HG03460 (cell line): ENCODE results near the gene PI4KA.
"Not testable (repeated sequence)": the region's sequence is repeated elsewhere in the genome, so short reads cannot be mapped to it uniquely, and the experiment has no call there.

Experiments used
- ATAC-seq: cut with Tn5 transposase; IDR thresholded peaks from one replicate; pipeline ENCODE4 v1.9.1; 2021; ENCODE audit not compliant: unreplicated experiment

PI4KA gene

DNA sequence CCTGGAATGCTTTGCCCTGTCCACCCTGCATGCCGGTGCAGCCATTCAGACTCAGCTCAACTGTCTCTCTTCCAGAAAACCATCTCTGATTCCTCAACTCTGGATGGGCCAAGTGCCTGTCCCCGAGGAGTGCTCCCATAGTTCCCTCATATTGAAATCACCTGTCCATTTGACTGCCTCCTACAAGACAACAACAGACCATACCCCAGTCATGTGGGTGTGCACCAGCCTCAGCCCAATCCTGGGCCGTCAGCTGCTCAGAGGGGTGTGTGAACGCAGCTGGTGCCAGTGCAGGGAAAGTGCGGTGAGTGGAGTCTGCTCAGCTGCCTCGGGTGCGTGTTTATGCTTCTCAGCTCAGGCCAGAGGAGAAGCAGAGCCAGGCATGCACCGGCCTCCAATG, 126.2 kb downstream of the PI4KA start:
- not testable (repeated sequence) for ATAC-seq

DNA sequence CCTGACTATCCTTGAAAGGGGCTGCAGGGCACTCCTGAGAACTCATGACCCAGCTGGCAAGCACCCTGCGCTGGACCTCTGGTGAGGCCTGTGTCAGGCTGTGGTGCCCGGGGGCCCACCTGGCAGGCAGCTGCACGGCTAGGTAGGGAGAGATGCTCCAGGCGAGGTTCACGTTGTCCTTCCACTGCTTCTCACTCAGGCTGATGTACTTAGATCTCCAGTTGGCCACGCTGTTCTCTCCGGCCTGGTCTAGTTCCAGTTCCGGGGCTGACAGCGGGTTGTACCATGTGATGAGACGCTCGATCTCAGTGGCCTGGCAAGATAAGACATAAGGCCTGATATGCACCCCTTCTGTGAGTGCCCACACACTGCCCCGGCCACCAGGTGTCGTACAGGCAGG, 129.4 kb downstream of the PI4KA start:
- no peak for ATAC-seq

DNA sequence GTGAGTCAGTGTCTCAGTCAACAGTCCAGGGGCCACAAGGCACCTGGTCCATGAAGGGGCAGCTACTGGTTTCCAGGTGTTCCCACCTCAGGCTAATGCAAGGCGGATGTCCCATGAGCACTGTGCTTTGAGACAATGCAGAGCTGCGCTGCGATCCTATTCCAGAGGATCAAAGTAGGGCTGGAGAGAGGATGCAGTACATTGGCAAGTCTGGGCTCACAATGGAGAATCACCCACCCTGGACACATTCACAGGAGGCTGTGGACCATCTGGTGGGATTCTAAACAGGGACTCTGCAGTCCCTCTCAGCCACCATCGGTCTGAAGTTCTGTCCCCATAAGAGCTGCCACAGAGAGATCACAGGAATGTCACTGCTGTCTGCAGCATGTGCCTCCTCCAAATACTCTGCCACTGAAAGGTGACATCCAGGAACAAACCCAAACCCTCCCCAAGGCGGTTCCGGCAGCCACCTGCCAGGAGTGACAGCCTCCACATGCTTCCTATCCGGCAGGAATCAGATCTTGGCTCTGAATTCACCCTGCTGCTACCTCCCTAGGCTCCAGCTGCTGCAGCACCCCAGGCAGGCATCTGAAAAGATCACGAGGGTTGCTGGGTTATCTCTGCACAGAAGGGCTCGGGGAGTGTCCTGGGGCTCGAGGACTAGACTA, 130.0 kb downstream of the PI4KA start:
- no peak for ATAC-seq

DNA sequence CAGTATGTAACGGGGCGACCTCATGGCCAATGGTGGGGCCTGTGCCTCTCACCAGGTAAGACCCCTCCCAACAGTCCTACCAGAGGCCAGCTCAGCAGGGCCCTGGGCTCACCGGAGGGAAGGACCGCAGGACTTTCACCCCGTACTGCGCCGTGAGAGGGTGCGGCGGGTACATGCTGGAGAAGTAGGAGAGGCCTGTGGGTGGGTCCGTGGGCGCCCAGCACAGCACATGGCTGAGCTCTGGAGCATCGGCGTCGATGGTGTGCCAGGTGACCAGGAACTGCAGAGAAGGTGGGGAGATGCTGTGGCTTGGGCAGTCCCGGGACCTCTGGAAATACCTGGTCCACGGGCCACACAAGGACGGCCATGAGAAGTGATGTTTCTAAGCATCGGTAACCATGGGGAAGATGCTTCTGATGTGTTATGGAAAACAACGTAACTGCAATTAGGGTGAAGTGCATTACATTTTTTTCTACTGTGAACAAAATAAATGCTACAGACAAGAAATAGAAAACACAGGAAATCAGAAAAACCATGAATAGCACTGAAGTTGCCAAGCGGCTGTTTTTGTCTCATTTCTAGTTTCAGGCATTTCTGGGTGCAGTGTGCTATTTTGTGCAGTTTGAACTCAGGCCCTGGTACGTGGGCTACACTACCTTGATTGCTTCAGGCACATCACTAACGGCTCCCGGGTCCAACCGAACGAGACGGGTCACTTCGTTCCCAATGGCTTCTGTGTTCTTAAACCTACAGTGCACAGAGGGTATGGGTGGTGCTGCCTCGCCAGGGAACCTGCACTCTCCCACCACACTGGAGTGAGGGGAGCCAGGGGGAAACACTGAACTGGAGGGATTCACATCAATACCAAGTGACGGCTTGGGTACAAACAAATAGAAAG, 131.2 kb downstream of the PI4KA start:
- no peak for ATAC-seq

DNA sequence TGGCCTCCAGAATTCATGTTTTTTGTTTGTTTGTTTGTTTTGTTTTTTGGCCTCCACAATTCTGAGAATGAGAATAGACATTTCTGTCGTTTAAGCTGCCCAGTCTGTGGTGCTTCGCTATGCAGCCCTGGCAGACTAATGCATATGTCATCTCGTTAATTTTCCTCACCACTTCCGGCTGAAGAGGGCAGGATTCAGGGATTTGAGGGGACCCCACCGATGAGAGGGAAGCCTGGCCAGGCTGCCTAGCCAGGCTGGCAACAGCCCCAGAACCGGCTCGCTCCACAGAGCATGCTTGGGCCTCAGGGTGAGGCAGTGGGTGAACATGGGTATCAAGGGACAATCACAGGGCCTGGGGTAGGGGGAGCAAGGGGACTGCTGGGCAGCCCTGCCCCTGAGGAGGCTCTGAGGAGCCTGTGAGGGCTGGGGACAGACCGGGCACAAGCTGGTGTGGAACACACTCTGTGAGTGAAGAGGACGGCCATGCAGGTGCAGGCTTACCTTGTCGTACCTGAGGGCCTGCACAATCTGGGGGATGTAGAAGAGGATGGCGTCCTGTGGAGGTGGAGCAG, 132.5 kb downstream of the PI4KA start:
- no peak for ATAC-seq

DNA sequence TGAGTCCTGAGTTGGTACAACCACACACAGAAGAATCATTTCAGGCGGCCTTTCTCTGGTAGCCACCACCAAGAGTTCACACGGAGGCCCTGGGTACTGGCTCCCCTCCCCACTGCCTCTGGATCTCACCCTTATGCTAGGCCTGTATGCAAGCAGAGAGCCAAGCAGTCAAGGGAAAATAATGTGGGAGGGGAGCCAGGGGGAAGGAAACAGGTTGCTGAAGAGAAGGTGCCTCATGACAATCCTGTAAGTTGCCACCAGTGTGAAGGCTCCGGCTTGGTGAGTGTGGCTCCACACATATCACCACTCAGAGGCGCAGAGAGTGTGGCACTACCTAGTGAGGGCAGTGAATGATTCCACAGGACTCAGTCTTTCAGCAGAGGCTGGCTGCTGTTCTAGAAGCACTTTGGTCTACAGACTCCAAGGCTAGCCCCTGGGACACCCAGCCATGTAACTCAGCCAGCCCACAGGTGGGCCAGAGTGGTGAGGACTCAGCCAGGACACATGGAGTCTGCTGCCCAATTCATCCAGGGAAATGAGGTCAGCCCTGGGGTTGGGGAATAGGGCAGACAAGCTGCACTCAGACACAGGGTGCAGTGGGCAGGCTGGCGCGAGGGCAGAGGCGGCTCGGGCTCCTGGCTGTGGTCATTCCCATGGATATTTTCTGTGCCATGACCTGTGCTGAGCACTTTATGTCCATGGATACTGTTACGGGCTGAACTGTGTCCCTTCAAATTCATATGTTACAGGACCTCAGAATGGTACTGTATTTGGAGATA, 133.7 kb downstream of the PI4KA start:
- ATAC-seq, result no peak

DNA sequence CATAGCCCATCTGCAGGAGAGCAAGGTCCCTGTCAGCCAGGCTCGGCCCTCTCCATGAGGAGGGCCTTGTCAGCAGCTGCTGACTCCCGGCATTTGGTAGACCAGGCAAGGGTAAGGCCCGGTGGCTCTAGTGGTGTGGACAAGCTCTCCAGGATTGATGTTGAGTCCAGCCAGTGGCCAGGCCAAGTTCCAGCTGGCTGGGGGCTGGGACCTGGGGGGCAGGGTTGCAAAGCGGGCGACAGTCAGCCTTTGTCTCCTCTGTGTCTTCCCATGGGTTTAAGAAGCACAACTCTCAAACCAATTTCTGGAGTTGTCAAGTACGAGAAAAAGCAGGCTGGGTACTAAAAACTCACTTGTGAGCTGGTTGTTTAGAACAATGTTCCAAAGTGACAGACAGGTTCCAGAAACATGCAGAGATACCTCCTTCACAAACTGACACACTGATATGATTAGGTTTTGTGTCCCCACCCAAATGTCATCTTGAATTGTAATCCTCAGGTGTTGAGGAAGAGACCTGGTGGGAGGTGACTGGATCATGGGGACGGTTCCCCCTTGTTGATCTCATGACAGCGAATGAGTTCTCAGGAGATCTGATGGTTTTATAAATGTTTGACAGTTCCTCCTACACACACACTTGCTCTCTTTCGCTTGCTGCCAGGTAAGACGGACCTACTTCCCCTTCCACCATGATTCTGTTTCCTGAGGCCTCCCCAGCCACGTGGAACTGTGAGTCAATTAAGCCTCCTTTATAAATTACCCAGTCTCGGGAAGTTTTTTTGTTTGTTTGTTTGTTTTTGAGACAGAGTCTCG, 137.0 kb downstream of the PI4KA start:
- no peak for ATAC-seq

DNA sequence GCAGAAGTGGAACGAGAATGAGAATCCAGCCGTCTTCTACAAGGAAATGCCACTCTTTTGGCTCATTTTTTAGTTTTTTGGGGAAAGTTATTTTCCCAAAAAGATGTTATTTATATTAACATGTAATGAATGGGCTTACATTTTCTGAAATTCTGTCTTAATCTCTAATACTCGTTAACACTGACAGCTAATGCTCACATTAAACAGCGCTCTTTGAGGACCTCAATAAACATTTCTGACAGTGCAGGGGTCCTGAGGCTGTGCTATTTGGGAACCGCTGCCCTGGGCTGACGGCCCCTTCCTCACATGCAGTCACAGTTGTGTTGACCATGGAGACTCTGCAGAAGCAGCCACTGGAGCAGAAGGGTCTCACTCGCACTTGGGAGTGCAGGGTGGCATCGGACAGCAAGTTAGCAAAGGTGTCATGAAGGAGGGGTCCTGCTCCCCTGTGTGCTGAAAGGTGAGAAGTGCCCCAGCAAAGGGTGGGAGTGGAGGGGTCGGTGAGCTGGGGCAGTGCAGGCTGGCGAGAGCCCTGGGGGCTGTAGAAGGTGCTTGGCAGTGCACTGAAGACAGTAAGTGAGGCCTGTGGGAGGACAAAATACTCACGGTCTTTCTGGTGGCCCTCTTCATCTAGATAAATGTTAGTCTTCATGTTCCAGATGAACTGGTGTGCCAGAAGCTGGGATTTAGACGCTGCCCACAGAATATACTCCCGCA, 137.8 kb downstream of the PI4KA start:
- no peak for ATAC-seq

DNA sequence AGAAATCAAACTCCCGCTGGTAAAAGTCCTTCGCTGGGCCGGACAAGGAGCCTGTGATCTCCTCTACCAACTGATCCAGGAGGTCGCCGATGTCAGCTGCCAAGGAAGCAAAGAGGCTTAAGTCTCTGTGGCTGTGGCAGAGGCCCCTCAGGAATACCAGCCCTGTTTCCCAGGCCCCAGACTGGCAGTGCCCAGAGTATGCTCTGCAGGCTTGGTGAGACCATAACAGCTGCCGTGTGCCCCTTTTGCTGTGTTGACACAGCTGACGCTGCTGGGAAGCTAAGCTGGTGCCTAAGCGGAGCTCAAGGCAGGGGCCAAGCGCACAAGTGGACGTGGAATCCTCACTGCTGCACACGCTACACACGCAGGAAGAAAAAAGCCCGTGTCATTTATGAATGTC, 139.9 kb downstream of the PI4KA start:
- ATAC-seq, result not testable (repeated sequence)

DNA sequence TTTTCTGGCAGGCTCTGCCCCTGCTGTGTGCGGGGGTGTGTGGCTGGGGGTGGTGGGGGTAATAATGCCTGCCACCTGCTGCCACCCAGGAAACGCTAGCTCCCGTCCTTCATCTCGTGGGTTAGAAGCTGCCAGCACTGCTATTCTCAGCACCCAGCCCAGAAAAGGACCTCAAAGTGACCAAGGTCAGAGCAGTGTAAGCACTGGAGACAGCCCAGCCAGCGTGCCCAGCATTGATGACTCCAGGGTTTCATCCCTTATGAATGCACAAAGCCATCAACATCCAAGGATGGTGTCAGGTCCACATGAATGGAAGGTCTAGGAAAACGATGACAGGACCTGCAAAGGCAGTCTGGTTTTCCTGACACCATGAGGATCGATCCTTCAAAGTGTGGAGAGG, 140.6 kb downstream of the PI4KA start:
- not testable (repeated sequence) for ATAC-seq

DNA sequence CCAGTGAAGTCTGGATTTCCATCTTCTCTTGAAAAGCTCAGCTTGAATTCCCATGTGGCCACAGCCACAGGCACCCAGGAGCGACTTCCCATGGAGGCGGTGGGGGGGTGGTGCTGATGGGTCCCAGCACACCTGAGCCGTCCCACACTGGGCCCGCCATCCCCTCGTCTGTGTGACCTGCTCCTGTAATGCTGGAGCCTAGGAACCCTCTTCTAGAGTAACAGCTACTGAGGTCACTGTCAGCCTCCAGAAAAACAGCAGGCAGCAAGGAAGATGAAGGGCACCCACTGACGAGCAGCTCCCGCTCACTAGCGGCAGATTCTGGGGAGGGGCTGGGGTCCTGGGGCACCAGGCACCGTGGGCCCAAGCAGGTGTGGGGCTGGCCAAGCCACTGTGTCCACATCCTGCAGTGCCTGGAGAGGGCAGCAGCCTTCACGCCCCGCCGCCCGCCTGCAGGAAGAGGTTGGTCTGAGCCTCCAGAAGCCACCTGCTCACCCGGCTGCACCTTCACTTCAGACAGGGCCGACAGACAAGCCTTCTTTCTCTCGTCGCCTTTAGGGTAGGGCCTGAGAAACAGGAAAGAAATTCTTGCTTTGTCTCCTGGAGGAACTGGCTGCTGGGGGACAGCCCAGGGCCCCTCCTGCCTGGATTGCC, 141.3 kb downstream of the PI4KA start:
- ATAC-seq, result not testable (repeated sequence)

DNA sequence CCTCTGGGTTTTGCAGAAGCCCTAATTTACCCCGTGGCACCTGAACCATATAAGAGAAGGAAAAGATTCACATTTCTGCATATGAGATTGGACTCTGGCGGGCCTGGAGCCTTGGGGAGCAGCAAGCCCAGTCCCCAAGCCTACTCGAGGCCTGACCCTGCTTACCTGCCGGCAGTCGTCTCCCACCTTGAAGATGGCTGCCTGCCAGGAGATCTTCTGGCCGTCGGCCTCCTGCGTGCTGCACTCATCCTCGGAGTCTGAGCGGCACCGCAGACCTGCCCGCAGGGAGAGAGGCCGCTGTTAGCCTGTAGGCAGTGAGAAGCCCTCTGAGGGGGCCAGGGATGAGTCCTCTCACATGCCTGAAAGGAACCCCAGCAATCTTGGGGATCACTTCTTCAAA, 145.5 kb downstream of the PI4KA start:
- not testable (repeated sequence) for ATAC-seq

DNA sequence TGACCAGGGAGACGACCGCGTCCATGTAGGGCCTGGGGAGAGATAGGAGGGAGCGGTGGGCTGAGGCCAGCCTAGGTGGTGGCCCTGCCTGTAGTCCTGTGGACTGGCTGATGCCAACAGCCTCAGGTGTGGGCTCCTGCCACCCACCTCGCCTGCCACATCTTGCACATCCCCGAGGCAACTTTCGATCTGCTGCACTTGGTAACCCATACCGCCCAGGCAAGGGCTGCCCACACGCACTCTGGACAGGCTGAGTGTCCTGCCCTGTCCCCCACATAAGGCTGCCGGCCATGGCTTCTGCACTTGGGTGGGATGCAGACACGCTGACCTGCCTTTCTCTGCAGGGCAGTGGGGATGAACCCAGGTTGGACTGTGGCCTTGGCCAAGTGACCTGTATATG, 148.6 kb downstream of the PI4KA start:
- ATAC-seq, result not testable (repeated sequence)

DNA sequence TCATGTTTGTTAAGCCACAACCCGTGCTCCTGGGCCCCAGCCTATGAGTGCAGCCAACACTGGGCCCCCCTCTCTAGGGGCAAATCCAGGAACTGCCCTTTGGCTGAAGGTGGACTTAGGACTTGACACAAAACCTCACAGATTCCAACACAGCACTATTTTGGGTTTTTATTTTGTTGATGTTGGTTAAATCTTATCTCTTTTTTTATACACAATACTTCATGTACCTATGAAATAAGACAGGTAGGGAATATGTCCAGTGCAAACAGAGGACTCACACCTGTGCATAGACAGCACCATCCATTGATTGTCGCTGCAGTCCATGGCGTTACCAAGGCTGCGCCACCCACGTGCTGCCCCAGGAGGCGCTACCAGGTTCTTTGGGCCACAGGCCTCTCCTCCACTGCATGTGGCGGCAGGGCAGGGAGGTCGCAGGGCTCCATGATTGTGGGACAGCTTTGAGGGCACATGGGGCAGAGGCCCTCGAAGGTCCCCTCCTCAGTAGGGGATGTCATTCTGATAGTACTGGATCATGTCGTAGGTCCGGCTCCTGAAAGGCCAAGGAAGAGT, 151.0 kb downstream of the PI4KA start:
- ATAC-seq, result not testable (repeated sequence)

DNA sequence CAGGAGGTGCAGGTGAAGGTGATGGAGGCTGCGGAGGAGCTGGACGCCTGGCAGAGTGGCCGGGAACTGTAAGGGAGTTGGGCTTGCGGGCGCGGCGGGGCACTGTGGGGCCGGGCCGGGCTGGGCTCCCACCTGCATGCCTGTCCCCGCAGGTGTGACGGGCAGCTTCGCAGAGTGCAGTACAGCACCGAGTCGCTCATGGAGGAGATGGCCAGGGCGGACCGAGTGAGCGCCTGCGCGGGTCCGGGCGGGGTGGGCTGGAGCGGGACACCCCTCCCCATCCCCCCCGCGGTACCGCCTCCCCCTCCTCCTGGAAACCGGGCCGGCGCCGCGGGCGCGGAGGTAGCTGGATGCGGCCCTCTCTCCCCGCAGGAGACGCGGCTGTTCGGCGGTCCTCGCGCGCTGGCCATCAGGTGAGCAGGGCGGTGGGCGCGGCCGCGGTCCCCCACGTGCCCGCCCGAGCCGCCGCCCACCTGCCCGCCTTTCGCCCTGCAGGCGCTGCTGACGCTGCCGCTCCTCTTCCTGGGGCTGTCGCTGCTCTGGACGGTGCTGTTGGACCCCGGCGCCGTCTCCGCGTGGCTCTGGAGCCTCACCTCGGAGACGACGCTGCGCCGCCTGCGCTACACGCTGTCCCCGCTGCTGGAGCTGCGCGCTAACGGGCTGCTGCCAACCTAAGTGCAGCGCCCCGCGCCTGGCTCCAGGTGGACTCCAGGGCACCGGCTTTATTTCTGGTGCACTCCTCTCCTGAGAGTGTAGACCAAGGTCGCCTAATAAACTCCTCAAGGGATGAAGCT, 154.6 kb downstream of the PI4KA start:
- not testable (repeated sequence) for ATAC-seq

DNA sequence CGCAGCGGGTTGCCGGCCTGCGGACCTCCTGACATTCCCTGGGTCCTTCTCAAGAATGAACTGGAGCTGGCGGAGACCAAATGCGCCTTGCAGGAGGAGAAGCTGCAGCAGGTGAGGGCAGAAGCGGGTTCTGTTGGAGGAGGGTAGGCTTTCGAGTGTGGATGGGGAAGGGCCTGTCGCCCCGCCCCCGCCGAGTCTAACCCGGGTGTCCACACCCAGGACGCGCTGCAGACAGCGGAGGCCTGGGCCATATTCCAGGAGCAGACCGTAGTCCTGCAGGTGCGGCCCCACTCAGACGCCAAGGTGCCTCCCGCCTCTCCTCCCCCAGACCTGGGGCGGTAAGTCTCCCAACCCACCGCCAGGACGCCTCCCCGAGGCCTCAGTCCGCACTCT, 155.2 kb downstream of the PI4KA start:
- peak; percentile 18 for ATAC-seq

DNA sequence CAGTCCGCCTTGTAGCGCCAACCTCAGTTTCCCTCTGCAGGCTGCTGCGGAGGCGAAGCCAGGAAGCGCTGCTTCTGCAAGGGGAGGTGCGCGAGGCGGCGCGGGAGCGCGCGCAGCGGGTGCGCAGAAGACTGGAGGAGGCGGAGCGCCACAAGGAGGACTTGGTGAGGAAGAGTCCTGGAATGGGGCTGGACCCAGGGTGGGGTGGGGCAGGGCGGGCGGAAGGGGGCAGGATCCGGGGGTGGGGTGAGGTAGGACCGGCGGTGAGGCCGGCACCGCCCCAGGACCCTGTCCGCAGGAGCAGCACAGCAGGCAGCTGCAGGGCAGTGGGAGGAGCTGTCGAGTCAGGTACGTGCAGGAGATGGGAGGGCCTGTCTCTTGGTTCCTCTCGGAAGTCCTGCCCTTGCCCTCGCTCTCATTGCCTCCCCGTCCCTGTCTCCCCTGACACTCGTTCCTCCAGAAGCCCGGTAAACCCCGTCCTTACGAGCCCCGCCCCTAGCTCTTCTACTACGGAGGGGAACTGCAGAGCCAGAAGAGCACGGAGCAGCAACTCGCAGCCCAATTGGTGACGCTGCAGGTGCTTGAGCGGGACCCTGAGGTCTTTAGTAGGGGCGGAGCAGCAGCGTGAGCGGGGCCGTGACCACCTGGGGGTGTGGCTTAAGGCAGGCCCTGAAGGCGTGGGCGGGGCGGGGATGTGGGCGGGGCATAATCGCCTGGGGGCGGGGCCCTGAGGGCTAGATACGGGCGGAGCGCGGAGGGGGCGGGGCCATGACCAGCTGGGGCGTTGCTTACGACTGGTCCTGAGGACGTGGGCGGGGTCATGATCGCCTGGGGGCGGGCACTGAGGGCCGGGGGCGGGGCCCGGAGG, 155.8 kb downstream of the PI4KA start:
- ATAC-seq, result peak; percentile 68
